Spinal cord (tissue), 10 donors: ENCODE data around the gene RUSC2. TPM values are rescaled to one million over a fixed set of nuclear protein-coding genes. Genes with fewer than 3 reads are reported as not detected.
"Not testable (repeated sequence)": the region's sequence is repeated elsewhere in the genome, so short reads cannot be mapped to it uniquely, and the experiment has no call there.

ENCODE experiments used
- DNase-seq, 6 donors: peaks; one replicate each; pipeline versions ENCODE4 v3.0.0 to v3.0.0-alpha.2; 2013 to 2015; ENCODE audit warnings: low spot score in 6 of 6, low read depth in 4 of 6
- H3K27ac ChIP-seq: one replicate; pipeline ENCODE4 v1.5.1; 2013; ENCODE audit warnings: low read depth, low read length, control low read depth
- H3K27me3 ChIP-seq: one replicate; pipeline ENCODE4 v1.6.1; 2013; ENCODE audit warnings: low read length; ENCODE audit not compliant: control insufficient read depth, insufficient read depth
- H3K36me3 ChIP-seq: one replicate; pipeline ENCODE4 v1.6.1; 2013; ENCODE audit warnings: low read length; ENCODE audit not compliant: control insufficient read depth, insufficient read depth
- H3K4me1 ChIP-seq: one replicate; pipeline ENCODE4 v1.6.1; 2013; ENCODE audit warnings: low read length; ENCODE audit not compliant: control insufficient read depth, insufficient read depth
- H3K4me3 ChIP-seq: one replicate; pipeline ENCODE4 v1.5.1; 2013; ENCODE audit warnings: low read depth, low read length, control low read depth
- H3K9me3 ChIP-seq: one replicate; pipeline ENCODE4 v1.6.1; 2013; ENCODE audit warnings: low read length; ENCODE audit not compliant: control insufficient read depth, insufficient read depth
- WGBS: methylation state at CpG from one replicate; pipeline ENCODE4 v1.1.5; 2013; ENCODE audit warnings: missing lambda C conversion rate; ENCODE audit not compliant: insufficient coverage; 5-methylcytosine and 5-hydroxymethylcytosine counted together
- polyA plus RNA-seq, 2 donors: library from polyadenylated mRNA; unstranded; fragments of 120-200 nt; gene quantifications; one replicate each; pipeline ENCODE4 v1.2.1, GENCODE V29; 2013; ENCODE audit not compliant: insufficient read length in 2 of 2
- total RNA-seq, 2 donors: library from RNA; depleted of rRNA in 1 of 2; stranded (reverse); fragments of 120-200 nt in 1 of 2; fragments of >200 nt in 1 of 2; gene quantifications; one replicate each; pipeline versions ENCODE4 v1.2.3 to v1.2.4, GENCODE V29; 2013 to 2014
- donor health status: healthy.

The RUSC2 gene
- total and polyA plus RNA-seq, 4 donors = 29.2 to 87.8 (median 55.3) TPM

DNA sequence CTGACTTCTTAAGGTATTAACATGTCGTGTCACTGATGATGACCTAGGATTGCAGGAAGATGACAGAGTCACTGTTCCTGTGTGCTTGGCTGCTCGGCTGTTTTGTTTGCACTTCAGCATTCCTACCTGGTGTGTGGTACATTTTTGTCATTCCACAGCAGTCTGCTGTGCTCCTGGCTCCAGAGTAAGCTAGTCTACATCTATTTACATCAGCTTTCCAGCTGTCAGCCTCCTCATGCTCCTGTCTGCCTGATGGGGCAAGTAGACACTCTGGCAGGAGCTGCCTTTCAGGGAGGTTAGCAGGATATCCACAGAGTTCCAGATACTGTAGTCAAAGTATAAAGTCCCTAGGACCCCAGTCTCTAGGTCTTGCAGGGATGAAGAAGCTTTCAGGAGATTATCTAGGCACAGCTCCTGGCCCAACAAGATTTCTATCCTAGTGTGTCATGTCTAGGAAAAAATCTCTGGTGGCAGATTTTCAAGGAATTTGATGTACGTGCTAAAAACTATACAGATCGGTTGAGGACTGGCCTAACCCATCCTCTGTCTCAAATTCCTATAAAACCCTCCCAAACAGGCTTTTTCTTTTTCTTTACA lies 28.4 kb downstream of the RUSC2 start:
- DNase-seq = peak in 1 of 6 donors; percentile 30
- H3K27me3 ChIP-seq = no peaks in the 10 kb centered on the region
- H3K9me3 ChIP-seq = no peaks in the 10 kb centered on the region
- no peak overlapping the region for H3K4me3 ChIP-seq
- H3K4me1 ChIP-seq = peaks cover 39% of the 10 kb centered on the region
- 32% methylated on average over 2 of the region's 4 CpGs for WGBS
- peak overlapping the region; percentile 91 for H3K27ac ChIP-seq
- H3K36me3 ChIP-seq = no peaks in the 10 kb centered on the region

DNA sequence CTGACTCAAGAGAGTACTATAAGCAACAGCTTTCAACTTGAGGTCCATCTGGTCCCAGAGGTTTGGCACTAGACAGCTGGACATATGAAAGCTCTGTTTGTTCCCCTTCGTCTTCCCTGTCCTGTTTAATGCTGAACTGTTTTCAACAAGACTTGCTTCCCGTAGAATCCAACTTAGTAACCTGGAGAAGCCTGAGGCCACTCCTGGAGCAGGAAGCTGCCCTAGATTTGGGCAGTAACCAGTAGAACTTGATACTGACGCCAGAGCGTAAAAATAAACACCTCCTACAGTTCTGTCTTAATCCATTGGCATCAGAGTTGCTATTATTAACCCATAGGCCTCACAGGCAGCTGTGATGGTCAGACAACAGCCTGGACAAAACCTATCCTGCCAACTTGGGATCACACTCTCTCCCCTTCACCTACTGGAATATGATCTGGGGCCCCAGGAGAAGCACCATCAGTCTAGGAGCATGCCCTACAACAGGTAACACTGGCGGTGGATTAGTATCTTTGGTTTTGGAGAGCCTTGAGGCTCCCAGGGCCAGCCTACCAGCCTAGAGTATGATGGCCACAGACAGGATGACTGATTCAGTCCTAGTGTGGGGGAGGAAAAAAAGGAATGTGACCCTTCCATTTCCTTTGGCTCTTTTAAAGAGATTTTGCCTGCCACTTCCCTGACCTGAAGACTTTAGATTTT lies 29.2 kb downstream of the RUSC2 start:
- Histone ChIP-seq H3K4me1 (peaks cover 39% of the 10 kb centered on the region), H3K36me3 (no peaks in the 10 kb centered on the region), H3K9me3 (no peaks in the 10 kb centered on the region), H3K4me3 (no peak overlapping the region), H3K27me3 (no peaks in the 10 kb centered on the region), H3K27ac (peak overlapping the region; percentile 91)
- 79% methylated on average over 4 of the region's 5 CpGs for WGBS
- no peak for DNase-seq

DNA sequence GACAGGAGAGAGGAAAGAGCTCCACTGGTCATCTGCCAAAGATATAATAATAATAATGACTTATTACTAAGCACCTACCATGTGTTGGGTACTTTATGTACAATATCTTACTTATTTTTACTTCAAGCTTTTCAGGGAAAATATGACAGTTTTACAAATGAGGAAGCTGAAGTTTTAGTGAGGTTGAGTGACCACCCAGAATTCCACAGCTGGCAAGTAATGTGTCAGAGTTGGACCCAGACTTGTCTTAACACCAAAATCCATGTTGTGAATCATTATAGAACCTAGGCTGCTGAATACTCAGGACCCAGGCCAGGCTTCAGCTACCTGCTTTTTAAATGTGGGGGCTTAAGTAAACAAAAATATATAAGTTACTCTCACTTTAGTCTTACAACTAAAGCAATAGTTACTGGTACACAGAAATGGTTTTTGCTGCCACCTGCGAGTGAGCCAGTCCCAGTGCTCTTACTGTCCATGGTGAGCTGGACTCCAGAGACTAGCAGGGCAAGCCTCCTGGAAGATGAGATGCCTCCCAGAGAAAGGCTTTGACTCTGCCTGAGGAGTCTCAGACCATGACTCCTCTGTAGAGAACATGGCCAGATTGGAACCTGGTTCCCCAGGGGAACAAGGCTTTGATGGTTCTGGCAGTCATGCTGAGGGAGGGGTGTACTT lies 29.9 kb downstream of the RUSC2 start:
- no peaks in the 10 kb centered on the region for H3K36me3 ChIP-seq
- H3K27me3 ChIP-seq = no peaks in the 10 kb centered on the region
- peak overlapping the region; percentile 91 for H3K27ac ChIP-seq
- 100% methylated on average over 1 of the region's 1 CpG for WGBS
- no peak for DNase-seq
- H3K4me3 ChIP-seq = no peak overlapping the region
- peaks cover 39% of the 10 kb centered on the region for H3K4me1 ChIP-seq
- no peaks in the 10 kb centered on the region for H3K9me3 ChIP-seq

DNA sequence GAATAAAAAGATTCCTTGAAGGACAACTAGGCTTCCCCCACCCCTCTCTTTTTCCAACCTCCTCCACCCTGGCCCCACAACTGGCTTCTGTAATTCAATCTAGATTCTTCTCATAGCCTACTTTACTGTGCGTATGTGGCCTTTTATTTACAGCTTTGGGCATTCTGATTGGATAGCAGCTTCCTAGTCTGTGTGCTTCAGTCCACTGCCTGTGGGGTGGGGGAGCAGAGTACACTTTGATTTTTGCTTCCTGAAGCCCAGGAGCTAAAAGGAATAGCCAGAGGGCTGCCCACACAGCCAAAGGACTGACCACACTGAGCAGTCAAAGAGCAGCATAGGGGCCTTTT lies 30.4 kb downstream of the RUSC2 start:
- H3K9me3 ChIP-seq = no peaks in the 10 kb centered on the region
- H3K4me3 ChIP-seq = no peak overlapping the region
- H3K36me3 ChIP-seq = no peaks in the 10 kb centered on the region
- no peaks in the 10 kb centered on the region for H3K27me3 ChIP-seq
- no peak for DNase-seq
- peaks cover 39% of the 10 kb centered on the region for H3K4me1 ChIP-seq
- WGBS = no CpG with 5 or more reads among the region's 1 CpG
- H3K27ac ChIP-seq = peak overlapping the region; percentile 91

DNA sequence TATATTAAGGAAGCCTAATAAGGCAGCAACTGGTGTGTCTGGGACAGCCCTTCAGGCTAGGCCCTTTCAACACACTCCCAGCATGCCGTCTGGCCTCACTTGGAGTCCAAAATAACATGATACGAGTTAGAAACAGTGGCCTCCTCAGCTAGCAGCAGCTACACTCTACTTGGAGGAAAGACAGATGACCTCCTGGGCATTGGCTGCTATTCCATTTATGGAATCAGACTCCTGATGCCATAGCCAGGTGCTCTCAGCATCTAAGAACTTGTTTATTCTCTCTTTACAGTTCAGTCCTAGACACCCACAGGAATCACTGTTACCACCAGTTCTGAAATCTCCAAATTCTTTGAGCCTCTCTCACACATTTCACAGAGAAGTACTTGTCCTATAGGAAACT lies 31.8 kb downstream of the RUSC2 start:
- 56% methylated on average over 2 of the region's 2 CpGs for WGBS
- no peaks in the 10 kb centered on the region for H3K27me3 ChIP-seq
- DNase-seq = no peak
- H3K4me3 ChIP-seq = no peak overlapping the region
- H3K4me1 ChIP-seq = peaks cover 31% of the 10 kb centered on the region
- H3K27ac ChIP-seq = no peak overlapping the region
- H3K9me3 ChIP-seq = no peaks in the 10 kb centered on the region
- no peaks in the 10 kb centered on the region for H3K36me3 ChIP-seq

DNA sequence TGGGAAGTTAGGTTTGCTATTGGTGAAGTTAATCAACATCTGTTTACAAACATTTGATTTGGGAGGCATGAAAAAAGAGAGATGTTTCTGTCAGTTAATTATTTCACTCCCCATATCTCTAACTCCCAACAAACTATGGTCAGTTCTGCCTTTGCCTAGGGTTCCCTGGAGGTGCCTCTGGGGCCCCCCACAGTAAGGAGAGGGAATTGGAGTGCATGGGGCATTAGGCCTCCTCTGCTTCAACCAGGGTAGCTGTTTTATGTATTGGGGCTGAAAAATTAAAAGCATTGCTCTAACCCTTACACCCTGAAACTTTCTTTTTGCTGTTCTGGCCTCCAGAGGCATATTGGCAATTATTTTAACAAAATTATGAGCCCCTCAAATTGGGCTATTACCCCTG lies 32.3 kb downstream of the RUSC2 start:
- Histone ChIP-seq H3K4me1 (peaks cover 31% of the 10 kb centered on the region), H3K27ac (no peak overlapping the region), H3K4me3 (no peak overlapping the region)

DNA sequence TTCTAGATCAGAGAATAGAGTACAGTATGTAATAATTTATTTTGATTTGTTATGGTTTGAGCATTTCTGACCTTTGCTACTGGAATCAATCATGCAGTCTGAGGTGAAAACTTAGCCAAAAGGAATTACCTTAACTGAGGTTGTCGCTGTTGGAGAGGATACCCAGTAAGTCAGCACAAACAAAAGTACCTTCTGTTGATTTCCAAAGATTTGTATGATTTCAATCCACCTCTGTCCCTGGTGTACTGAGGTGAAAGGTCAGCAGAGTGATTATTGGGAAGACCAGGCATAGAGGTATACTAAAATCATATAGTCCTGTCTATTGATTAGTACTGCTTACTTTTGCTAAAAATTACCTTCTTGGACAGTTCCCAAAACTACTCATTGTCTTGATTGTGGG lies 32.8 kb downstream of the RUSC2 start:
- no peaks in the 10 kb centered on the region for H3K9me3 ChIP-seq
- no peaks in the 10 kb centered on the region for H3K27me3 ChIP-seq
- no peak overlapping the region for H3K27ac ChIP-seq
- no peak for DNase-seq
- no peaks in the 10 kb centered on the region for H3K36me3 ChIP-seq
- peaks cover 25% of the 10 kb centered on the region for H3K4me1 ChIP-seq
- H3K4me3 ChIP-seq = no peak overlapping the region
- WGBS = no CpG with 5 or more reads among the region's 1 CpG

More for the DNA sequence above, 32.3 kb downstream of the RUSC2 start:
- no peak for DNase-seq
- Histone ChIP-seq H3K9me3 (no peaks in the 10 kb centered on the region), H3K27me3 (no peaks in the 10 kb centered on the region), H3K36me3 (no peaks in the 10 kb centered on the region)

DNA sequence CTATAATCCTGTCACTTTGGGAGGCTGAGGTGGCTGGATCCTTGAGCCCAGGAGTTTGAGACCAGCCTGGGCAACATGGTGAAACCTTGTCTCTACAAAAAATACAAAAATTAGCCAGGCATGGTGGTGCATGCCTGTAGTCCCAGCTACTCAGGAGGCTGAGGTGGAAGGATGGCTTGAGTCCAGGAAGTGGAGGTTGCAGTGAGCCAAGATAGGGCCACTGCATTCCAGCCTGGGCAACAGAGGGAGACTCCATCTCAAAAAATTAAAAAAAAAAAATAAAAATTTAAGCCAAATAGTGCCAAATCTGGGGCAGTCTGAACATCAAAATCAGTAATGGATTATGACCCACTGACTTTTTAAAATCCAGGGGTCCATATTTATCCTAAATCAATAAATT lies 33.6 kb downstream of the RUSC2 start:
- H3K36me3 ChIP-seq, H3K4me3 ChIP-seq, H3K9me3 ChIP-seq, DNase-seq, H3K27me3 ChIP-seq, H3K27ac ChIP-seq: not testable (repeated sequence)
- peaks cover 18% of the 10 kb centered on the region for H3K4me1 ChIP-seq

DNA sequence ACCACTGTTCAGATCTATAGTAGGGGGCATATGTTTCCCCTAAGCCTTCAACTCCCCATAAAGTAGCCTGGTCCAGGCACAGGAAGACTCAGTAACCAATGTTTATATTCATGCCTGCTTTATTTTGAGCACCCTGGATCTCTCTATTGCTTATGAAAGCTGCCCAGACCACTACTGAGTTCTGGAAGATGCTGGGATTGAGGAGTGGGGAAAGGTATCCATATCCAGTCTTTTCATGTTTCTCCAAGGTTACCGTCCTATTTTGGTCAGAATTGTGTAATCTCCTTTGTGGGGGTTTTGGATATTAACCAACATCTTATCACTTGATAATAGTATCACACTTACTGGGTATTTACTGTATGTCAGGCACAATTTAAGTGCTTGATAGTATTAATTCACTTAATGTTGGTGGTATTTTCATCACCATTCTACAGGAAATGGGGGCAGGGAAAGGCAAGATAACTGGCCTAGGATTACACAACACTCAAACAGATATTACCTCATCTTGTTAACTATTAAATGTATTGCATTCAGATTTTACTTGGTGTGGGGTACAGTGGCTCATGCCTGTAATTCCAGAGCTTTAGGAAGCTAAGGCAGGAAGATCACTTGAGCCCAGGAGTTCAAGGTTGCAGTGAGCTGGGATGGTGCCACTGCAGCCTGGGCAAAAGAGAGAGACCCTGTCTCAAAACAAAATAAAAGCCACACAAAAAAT lies 36.3 kb downstream of the RUSC2 start:
- Histone ChIP-seq H3K27ac (no peak overlapping the region), H3K9me3 (no peaks in the 10 kb centered on the region), H3K4me3 (no peak overlapping the region), H3K27me3 (no peaks in the 10 kb centered on the region), H3K36me3 (no peaks in the 10 kb centered on the region), H3K4me1 (peaks cover 4% of the 10 kb centered on the region)
- no peak for DNase-seq
- WGBS = no CpG with 5 or more reads among the region's 1 CpG
